H1 (cell line): ENCODE data around the gene SSNA1. TPM values are rescaled to one million over a fixed set of nuclear protein-coding genes. Genes with fewer than 3 reads are reported as not detected.

Experiments used
- CTCF ChIA-PET: fragments of 300-600 bp; sonication (Branson Sonifier 250); formaldehyde crosslinking; loops from one replicate; lab custom pipeline; 2021; ENCODE audit not compliant: partially characterized antibody; lab: Charles Lee
- POLR2A ChIA-PET: fragments of 300-600 bp; sonication (Branson Sonifier 250); formaldehyde crosslinking; loops from one replicate; lab custom pipeline; 2021; ENCODE audit warnings: inconsistent platforms; ENCODE audit not compliant: partially characterized antibody; lab: Charles Lee
- DNase-seq, 2 experiments: peaks; one replicate each; pipeline versions ENCODE4 v3.0.0 to v3.0.0-alpha.2; 2010 to 2022; ENCODE audit warnings: low spot score in 2 of 2, low read depth in 1 of 2, mixed read lengths in 1 of 2
- FAIRE-seq: peaks from 2 replicates; lab custom pipeline; 2011; peaks lifted over from hg19 to GRCh38; lab: Jason Lieb, UNC
- H2AFZ ChIP-seq: 2 replicates; pipeline ENCODE4 v1.8.1; 2012; ENCODE audit warnings: low read length, inconsistent platforms
- H2AK5ac ChIP-seq: 2 replicates; pipeline ENCODE4 v1.6.1; 2013; ENCODE audit warnings: low read depth, low read length
- H2BK120ac ChIP-seq: replicated peaks from 2 replicates; pipeline ENCODE3; 2013; ENCODE audit warnings: low read depth, low read length, inconsistent platforms
- H2BK12ac ChIP-seq: 2 replicates; pipeline ENCODE4 v1.6.1; 2013; ENCODE audit warnings: low read depth, low read length
- H2BK15ac ChIP-seq: 2 replicates; pipeline ENCODE4 v1.6.1; 2013; ENCODE audit warnings: low read length
- H2BK20ac ChIP-seq: 2 replicates; pipeline ENCODE4 v1.6.1; 2013; ENCODE audit warnings: low read length
- H2BK5ac ChIP-seq: 2 replicates; pipeline ENCODE4 v1.6.1; 2013; ENCODE audit warnings: low read depth, low read length
- H3K14ac ChIP-seq: 2 replicates; pipeline ENCODE4 v1.6.1; 2013; ENCODE audit warnings: inconsistent platforms; ENCODE audit not compliant: insufficient read length
- H3K18ac ChIP-seq: 2 replicates; pipeline ENCODE4 v1.6.1; 2013; ENCODE audit warnings: low read length; ENCODE audit errors: extremely low read depth
- H3K23ac ChIP-seq: 2 replicates; pipeline ENCODE4 v1.6.1; 2013; ENCODE audit warnings: inconsistent platforms; ENCODE audit not compliant: insufficient read length
- H3K23me2 ChIP-seq: 2 replicates; pipeline ENCODE4 v1.6.1; 2013; ENCODE audit warnings: low read depth, low read length
- H3K27ac ChIP-seq: 2 replicates; pipeline ENCODE4 v1.6.1; 2011; ENCODE audit warnings: low read depth, low read length, inconsistent platforms
- H3K27me3 ChIP-seq, 4 experiments: replicated peaks in 1 of 4; 1 replicate in 1 of 4; 2 replicates in 3 of 4; pipeline versions ENCODE4 v1.6.1 to v1.8.1; 2011 to 2013; ENCODE audit warnings: low read length in 3 of 4, mild to moderate bottlenecking in 3 of 4, inconsistent platforms in 2 of 4, mixed read lengths in 2 of 4, moderate library complexity in 1 of 4; ENCODE audit not compliant: control insufficient read depth in 3 of 4, insufficient read depth in 3 of 4; ENCODE audit errors: extremely low read depth in 1 of 4
- H3K36me3 ChIP-seq, 4 experiments: 2 replicates each; pipeline versions ENCODE4 v1.6.1 to v1.8.1; 2011 to 2013; ENCODE audit warnings: mild to moderate bottlenecking in 4 of 4, low read length in 3 of 4, moderate library complexity in 2 of 4, control low read depth in 1 of 4, inconsistent platforms in 1 of 4; ENCODE audit not compliant: insufficient read depth in 4 of 4, control insufficient read depth in 2 of 4
- H3K4ac ChIP-seq: replicated peaks from 2 replicates; pipeline ENCODE3; 2013; ENCODE audit warnings: low read length, low read depth, mixed read lengths, inconsistent platforms; ENCODE audit not compliant: insufficient read length
- H3K4me1 ChIP-seq, 4 experiments: replicated peaks in 1 of 4; 1 replicate in 1 of 4; 2 replicates in 3 of 4; pipeline versions ENCODE4 v1.6.1 to v1.8.1; 2011 to 2013; ENCODE audit warnings: low read length in 3 of 4, inconsistent platforms in 2 of 4, mixed read lengths in 1 of 4; ENCODE audit not compliant: insufficient read depth in 4 of 4, control insufficient read depth in 3 of 4
- H3K4me2 ChIP-seq, 2 experiments: 2 replicates each; pipeline versions ENCODE4 v1.6.1 to v1.8.1; 2011 to 2013; ENCODE audit warnings: low read depth in 2 of 2, low read length in 2 of 2, control low read depth in 1 of 2, inconsistent platforms in 1 of 2, mild to moderate bottlenecking in 1 of 2; ENCODE audit not compliant: insufficient read depth in 1 of 2
- H3K4me3 ChIP-seq, 4 experiments: fragments of 200-600, 300-600 bp in 1 of 4; sonication (generic), shearing (Covaris generic), sonication (Bioruptor Twin) in 1 of 4; 2 replicates each; pipeline versions ENCODE4 v1.5.1 to v1.8.1; 2011 to 2016; ENCODE audit warnings: low read length in 4 of 4, low read depth in 3 of 4, control low read depth in 2 of 4, inconsistent platforms in 2 of 4, mild to moderate bottlenecking in 2 of 4, mixed read lengths in 1 of 4, moderate library complexity in 1 of 4; ENCODE audit not compliant: insufficient read depth in 2 of 4; ENCODE audit errors: extremely low read depth in 1 of 4
- H3K56ac ChIP-seq: replicated peaks from 2 replicates; pipeline ENCODE3; 2013; ENCODE audit warnings: low read depth, mild to moderate bottlenecking, mixed read lengths, low read length, inconsistent platforms; ENCODE audit not compliant: insufficient read length
- H3K79me1 ChIP-seq: 2 replicates; pipeline ENCODE4 v1.6.1; 2013; ENCODE audit warnings: low read depth, low read length, control low read depth
- H3K79me2 ChIP-seq, 2 experiments: 2 replicates each; pipeline versions ENCODE4 v1.6.1 to v1.8.1; 2012 to 2013; ENCODE audit warnings: low read length in 2 of 2, mild to moderate bottlenecking in 2 of 2, inconsistent platforms in 1 of 2; ENCODE audit not compliant: insufficient read depth in 2 of 2, control insufficient read depth in 1 of 2
- H3K9ac ChIP-seq, 4 experiments: replicated peaks in 1 of 4; 1 replicate in 1 of 4; 2 replicates in 3 of 4; pipeline versions ENCODE4 v1.6.1 to v1.8.1; 2011 to 2013; ENCODE audit warnings: low read depth in 3 of 4, low read length in 3 of 4, control low read depth in 2 of 4, mild to moderate bottlenecking in 2 of 4, moderate library complexity in 2 of 4, inconsistent platforms in 1 of 4; ENCODE audit errors: extremely low read depth in 1 of 4
- H3K9me3 ChIP-seq, 2 experiments: 2 replicates each; pipeline versions ENCODE4 v1.6.1 to v1.8.1; 2012 to 2013; ENCODE audit warnings: mild to moderate bottlenecking in 2 of 2, moderate library complexity in 2 of 2, control low read depth in 1 of 2, inconsistent platforms in 1 of 2, low read depth in 1 of 2, low read length in 1 of 2, mixed read lengths in 1 of 2; ENCODE audit not compliant: insufficient read depth in 2 of 2
- H4K20me1 ChIP-seq, 2 experiments: replicated peaks in 1 of 2; 2 replicates each; pipeline versions ENCODE3 to v1.8.1; 2011 to 2013; ENCODE audit warnings: inconsistent platforms in 2 of 2, low read length in 2 of 2, mild to moderate bottlenecking in 1 of 2; ENCODE audit not compliant: insufficient read depth in 2 of 2, control insufficient read depth in 1 of 2
- H4K5ac ChIP-seq: 2 replicates; pipeline ENCODE4 v1.6.1; 2013; ENCODE audit warnings: low read length, low read depth, mixed read lengths, inconsistent platforms; ENCODE audit not compliant: insufficient read length
- H4K8ac ChIP-seq: 2 replicates; pipeline ENCODE4 v1.8.0; 2013; ENCODE audit warnings: mild to moderate bottlenecking, moderate library complexity, low read length, inconsistent platforms; ENCODE audit not compliant: insufficient read depth; ENCODE audit errors: extremely low read depth
- H4K91ac ChIP-seq: replicated peaks from 2 replicates; pipeline ENCODE3; 2013; ENCODE audit warnings: low read length, mixed read lengths, inconsistent platforms; ENCODE audit not compliant: insufficient read length
- ATF2 ChIP-seq: IDR thresholded peaks from 2 replicates; pipeline ENCODE4 v1.6.1; 2012; ENCODE audit warnings: low read length, inconsistent platforms
- CREB1 ChIP-seq: IDR thresholded peaks from 2 replicates; pipeline ENCODE4 v1.6.1; 2012; ENCODE audit warnings: inconsistent platforms
- EZH2 ChIP-seq: fragments of 200-600 bp; sonication (generic); IDR thresholded peaks from 2 replicates; pipeline ENCODE4 v1.7.1; 2012; ENCODE audit warnings: low read depth, mild to moderate bottlenecking, moderate library complexity, low read length, inconsistent platforms; ENCODE audit not compliant: severe bottlenecking
- GABPA ChIP-seq: IDR thresholded peaks from 2 replicates; pipeline ENCODE4 v1.6.1; 2011; ENCODE audit warnings: mild to moderate bottlenecking, low read length, moderate library complexity, borderline replicate concordance; ENCODE audit not compliant: insufficient read depth
- HDAC2 ChIP-seq, 2 experiments: fragments of 300-600 bp in 1 of 2; sonication (generic) in 1 of 2; IDR thresholded peaks; 2 replicates each; pipeline ENCODE4 v1.6.1; 2011 to 2012; ENCODE audit warnings: low read depth in 2 of 2, low read length in 2 of 2, mild to moderate bottlenecking in 2 of 2, moderate library complexity in 2 of 2, borderline replicate concordance in 1 of 2, inconsistent platforms in 1 of 2
- KDM4A ChIP-seq: IDR thresholded peaks from one replicate; pipeline ENCODE4 v1.7.1; 2012; ENCODE audit warnings: low read depth, mild to moderate bottlenecking, moderate library complexity, low read length, inconsistent platforms; ENCODE audit not compliant: severe bottlenecking
- SIN3A ChIP-seq, 2 experiments: IDR thresholded peaks in 1 of 2; conservative IDR thresholded peaks in 1 of 2; 2 replicates each; pipeline ENCODE4 v1.6.1; 2011 to 2012; ENCODE audit warnings: low read length in 2 of 2, improper control_type of control experiment in 1 of 2, low read depth in 1 of 2, mild to moderate bottlenecking in 1 of 2
- SUZ12 ChIP-seq: fragments of 200-600 bp; sonication (generic); IDR thresholded peaks from 2 replicates; pipeline ENCODE4 v1.6.1; 2012; ENCODE audit warnings: mild to moderate bottlenecking, inconsistent platforms, low read length, moderate library complexity, mixed read lengths
- WGBS, 2 experiments: shearing (Covaris generic) in 1 of 2; methylation state at CpG; one replicate each; pipeline versions ENCODE4 v1.1.6 to v1.1.7; 2013 to 2015; ENCODE audit warnings: low lambda C conversion rate in 2 of 2, mixed read lengths in 2 of 2, inconsistent platforms in 1 of 2, low coverage in 1 of 2, missing lambda C conversion rate in 1 of 2; ENCODE audit not compliant: insufficient replicate concordance in 2 of 2, insufficient coverage in 1 of 2, insufficient read length in 1 of 2; ENCODE audit errors: extremely low coverage in 1 of 2, missing lambda C conversion rate in 1 of 2; 5-methylcytosine and 5-hydroxymethylcytosine counted together
- polyA plus RNA-seq, 7 experiments: library from polyadenylated mRNA; depleted of rRNA in 3 of 7; stranded (reverse) in 5 of 7; unstranded in 2 of 7; fragments of >200 nt in 5 of 7; fragments of 200-250 nt in 2 of 7; gene quantifications; 1 replicate in 5 of 7; 2 replicates in 1 of 7; 4 replicates in 1 of 7; pipeline versions ENCODE4 v1.2.1 to v1.2.3, GENCODE V29; 2011 to 2013; ENCODE audit warnings: missing spikeins in 2 of 7, mixed read lengths in 2 of 7
- total RNA-seq: library from RNA; stranded (reverse); fragmentation: NEBNext Ultra II Directional; extraction: Animal tissue kit (Norgen Biotek cat#: 25700); gene quantifications from 2 replicates; pipeline ENCODE4 v1.2.1, GENCODE V29; 2021

The SSNA1 gene
- total and polyA plus RNA-seq, 2 of the 8 experiments (the other 6 are each of a cell fraction or from before 2014, with no cell fraction given), result 87.3 to 157 TPM

- Histone ChIP-seq H2BK12ac (no peak within 1 kb of the TSS), H3K79me2 (no peaks in the 10 kb centered on the region), H3K9ac (no peak within 1 kb of the TSS), H3K23me2 (peaks cover 4% of the 10 kb centered on the region; the same call in 1 of the 2 replicates), H3K18ac (no peak within 1 kb of the TSS), H2AFZ (no peak within 1 kb of the TSS), H3K4me1 (peaks cover 0 to 14% (median 11%) of the 10 kb centered on the region in 4 experiments; a peak in 6 of 7 replicates), H3K27ac (no peak within 1 kb of the TSS), H2BK5ac (no peak within 1 kb of the TSS), H3K56ac (no peak within 1 kb of the TSS), H3K36me3 (no peaks in the 10 kb centered on the region), H3K23ac (no peak within 1 kb of the TSS), H3K9me3 (no peaks in the 10 kb centered on the region), H3K4me3 (peak within 1 kb of the TSS in 2 of 4 experiments; percentile 38 to 44; a peak in 4 of 8 replicates), H2BK15ac (no peak within 1 kb of the TSS), H4K5ac (no peak within 1 kb of the TSS), H2AK5ac (no peak within 1 kb of the TSS), H2BK120ac (no peak within 1 kb of the TSS), H4K8ac (peak within 1 kb of the TSS; percentile 14; the same call in 1 of the 2 replicates), H2BK20ac (no peak within 1 kb of the TSS), H3K27me3 (peaks cover 25 to 79% (median 72%) of the 10 kb centered on the region in 4 experiments), H3K4me2 (peak within 1 kb of the TSS; percentile 61 to 85), H3K14ac (no peak within 1 kb of the TSS), H3K4ac (no peak within 1 kb of the TSS), H4K20me1 (peaks cover 1 to 18% of the 10 kb centered on the region in 2 experiments), H4K91ac (no peak within 1 kb of the TSS), H3K79me1 (0 out of 2 replicates have a peak, but pooled peaks cover 2% of the 10 kb centered on the region)
- ChIA-PET CTCF (interaction anchor here (0.6 to 4.5 kb wide), 16 partner anchors 9 to 388 kb away, joined by 3 to 24 read pairs (median 4); partner anchors contain the start of gene RNF224), POLR2A (interaction anchor here (0.6 to 2.4 kb wide), 18 partner anchors 7 to 161 kb away, joined by 3 to 7 read pairs (median 3); partner anchors contain the start of genes NELFB, RNF208 and TUBB4B)
- WGBS, 2 experiments, result 19% methylated on average over 43 of the region's 104 CpGs; no CpG with 5 or more reads in 1 of the 2 experiments
- DNase-seq, result peak in 1 of 2 experiments; percentile 77
- FAIRE-seq, result no peak
- TF ChIP-seq HDAC2 (IDR thresholded peaks at IDR 0.05; ENCODE audit: borderline replicate concordance in 1 of 2, low read depth in 2 of 2, low read length in 2 of 2) (peak; percentile 37 to 71; a peak in 1 of 4 replicates), SUZ12 (peak; percentile 53; the same call in 1 of the 2 replicates), ATF2 (no peak), CREB1 (0 out of 2 replicates have a peak, but pooled peaks have one; percentile 4), GABPA (peak; percentile 58; the same call in 1 of the 2 replicates), KDM4A (no peak), EZH2 (peak; percentile 63), SIN3A (conservative IDR thresholded peaks at IDR 0.05 in 1 of 2, IDR thresholded peaks at IDR 0.05 in 1 of 2; ENCODE audit: low read depth in 1 of 2, low read length in 2 of 2) (peak; percentile 86 to 89; a peak in 3 of 4 replicates)
Measured at GRCh38 chr9:137138722-137139467, 49.6 kb upstream of the SSNA1 start, which contains the start of gene GRIN1. GRIN1 (plus strand) TSS chr9:137139154; CDS start chr9:137139487, 333 bp downstream.
